HepG2 (cell line): ENCODE data around the gene CARS2. TPM values are rescaled to one million over a fixed set of nuclear protein-coding genes. Genes with fewer than 3 reads are reported as not detected.

ENCODE experiments used
- ATAC-seq: fragments of 200-7000 bp; cut with Tn5 transposase; 3 replicates; pipeline ENCODE4 v1.9.1; 2020; ENCODE audit warnings: mild to moderate bottlenecking, moderate library complexity
- BruUV-seq: library from RNA; stranded (reverse); fragments of 400-500 nt; replicated peaks from 2 replicates; lab custom pipeline; 2021; lab: Mats Ljungman, UMichigan
- CTCF ChIA-PET: fragments of 300-600 bp; formaldehyde crosslinking; extraction: SDS; loops from one replicate; lab custom pipeline; 2021; ENCODE audit warnings: low total read pairs, inconsistent platforms, low intra/inter-chr PET ratio; lab: Yijun Ruan, JAX
- POLR2A ChIA-PET: fragments of 350-600 bp; sonication (Branson Sonifier 250); formaldehyde crosslinking; loops from one replicate; lab custom pipeline; 2020; ENCODE audit warnings: antibody characterized with exemption, inconsistent platforms; lab: Yijun Ruan, JAX
- DNase-seq: peaks from one replicate; pipeline ENCODE4 v3.0.0-alpha.2; 2015; ENCODE audit warnings: low spot score
- FAIRE-seq: peaks from 3 replicates; lab custom pipeline; 2011; peaks lifted over from hg19 to GRCh38; lab: Jason Lieb, UNC
- H2AFZ ChIP-seq: one replicate; pipeline ENCODE4 v1.6.1; 2011; ENCODE audit warnings: low read length, inconsistent platforms
- H3K27ac ChIP-seq: fragments of 300-600 bp; 3 replicates; pipeline ENCODE4 v1.8.0; 2011; ENCODE audit warnings: mixed run types, mild to moderate bottlenecking, mixed read lengths, low read length, inconsistent platforms; ENCODE audit not compliant: insufficient read depth; ENCODE audit errors: extremely low read length
- H3K27me3 ChIP-seq, 2 experiments: fragments of 200-600 bp in 1 of 2; 2 replicates in 1 of 2; 3 replicates in 1 of 2; pipeline versions ENCODE4 v1.6.0 to v1.8.0; 2011; ENCODE audit warnings: low read length in 2 of 2, mild to moderate bottlenecking in 2 of 2, moderate library complexity in 2 of 2, inconsistent platforms in 1 of 2; ENCODE audit not compliant: insufficient read depth in 2 of 2, control insufficient read depth in 1 of 2
- H3K36me3 ChIP-seq, 2 experiments: fragments of 200-600 bp in 1 of 2; replicated peaks in 1 of 2; 2 replicates in 1 of 2; 3 replicates in 1 of 2; pipeline versions ENCODE4 v1.5.1 to v1.8.0; 2011; ENCODE audit warnings: low read length in 2 of 2, inconsistent platforms in 1 of 2; ENCODE audit not compliant: insufficient read depth in 2 of 2, control insufficient read depth in 1 of 2
- H3K4me1 ChIP-seq: 2 replicates; pipeline ENCODE4 v1.5.1; 2012; ENCODE audit warnings: low read length, inconsistent platforms; ENCODE audit not compliant: insufficient read depth
- H3K4me2 ChIP-seq: 2 replicates; pipeline ENCODE4 v1.6.0; 2011; ENCODE audit warnings: low read depth, low read length, inconsistent platforms
- H3K4me3 ChIP-seq, 3 experiments: fragments of 200-600 bp in 1 of 3; sonication (generic), shearing (Covaris generic) in 1 of 3; replicated peaks in 1 of 3; 2 replicates each; pipeline ENCODE4 v1.5.1; 2011 to 2016; ENCODE audit warnings: low read length in 3 of 3, inconsistent platforms in 2 of 3, low read depth in 2 of 3, mild to moderate bottlenecking in 2 of 3, control low read depth in 1 of 3, mixed read lengths in 1 of 3; ENCODE audit not compliant: insufficient read depth in 1 of 3
- H3K79me2 ChIP-seq: one replicate; pipeline ENCODE4 v1.6.1; 2011; ENCODE audit warnings: low read length, inconsistent platforms; ENCODE audit not compliant: insufficient read depth
- H3K9ac ChIP-seq: 2 replicates; pipeline ENCODE4 v1.6.0; 2011; ENCODE audit warnings: mild to moderate bottlenecking, low read depth, low read length, inconsistent platforms; ENCODE audit not compliant: insufficient read depth
- H3K9me3 ChIP-seq: 2 replicates; pipeline ENCODE4 v1.5.1; 2012; ENCODE audit warnings: mild to moderate bottlenecking, low read length
- H4K20me1 ChIP-seq: 2 replicates; pipeline ENCODE4 v1.6.0; 2011; ENCODE audit warnings: inconsistent platforms, mild to moderate bottlenecking, low read length, moderate library complexity; ENCODE audit not compliant: insufficient read depth
- AGO2 ChIP-seq: fragments of 200-400 bp; formaldehyde crosslinking; optimal IDR thresholded peaks from 2 replicates; pipeline ENCODE3; 2017; ENCODE audit warnings: mild to moderate bottlenecking, low read depth, low read length, moderate library complexity
- CTCF ChIP-seq: sonication (generic); formaldehyde crosslinking; IDR thresholded peaks from 2 replicates; pipeline ENCODE4 v1.5.0; 2020; ENCODE audit warnings: mild to moderate bottlenecking, missing genetic modification reagents, moderate library complexity
- POLR2G ChIP-seq: fragments of 200-400 bp; formaldehyde crosslinking; IDR thresholded peaks from 2 replicates; pipeline ENCODE4 v1.6.1; 2018; ENCODE audit warnings: mild to moderate bottlenecking, low read depth, low read length, moderate library complexity
- RAD51 ChIP-seq: fragments of 450-650 bp; IDR thresholded peaks from 2 replicates; pipeline ENCODE4 v1.6.1; 2016; ENCODE audit warnings: borderline replicate concordance
- STAG1 ChIP-seq: sonication (generic); formaldehyde crosslinking; IDR thresholded peaks from 2 replicates; pipeline ENCODE4 v1.4.0; 2020; ENCODE audit warnings: missing genetic modification reagents
- ZBTB37 ChIP-seq: sonication (generic); formaldehyde crosslinking; IDR thresholded peaks from 2 replicates; pipeline ENCODE4 v1.4.0; 2020; ENCODE audit warnings: mild to moderate bottlenecking, missing genetic modification reagents
- ZBTB38 ChIP-seq: sonication (generic); formaldehyde crosslinking; IDR thresholded peaks from 2 replicates; pipeline ENCODE4 v1.5.1; 2020; ENCODE audit warnings: mild to moderate bottlenecking, missing genetic modification reagents
- WGBS: methylation state at CpG from one replicate; pipeline ENCODE4 v1.1.6; 2017; ENCODE audit warnings: low lambda C conversion rate; 5-methylcytosine and 5-hydroxymethylcytosine counted together
- in situ Hi-C: cut with HindIII; loops from 2 replicates; pipeline ENCODE4 v1.10.0; 2017; ENCODE audit warnings: low pct_unique_long_range_greater_than_20kb; ENCODE audit not compliant: extremely low pct_ligation_motif_present
- intact Hi-C: fragments of 100-400 bp; cut with micrococcal nuclease; formaldehyde crosslinking; loops from one replicate; pipeline ENCODE4 v1.10.0; 2022; ENCODE audit not compliant: unreplicated experiment
- polyA plus RNA-seq, 8 experiments: library from polyadenylated mRNA; depleted of rRNA in 3 of 8; stranded (reverse) in 7 of 8; unstranded in 1 of 8; fragments of >200 nt; fragmentation: Illumina TruSeq in 4 of 8; extraction: Trizol in 4 of 8; gene quantifications; 2 replicates each; pipeline versions ENCODE4 v1.2.1 to v1.2.3, GENCODE V29; 2011 to 2016; ENCODE audit warnings: low read depth in 4 of 8, missing spikeins in 1 of 8, mixed read lengths in 1 of 8; ENCODE audit not compliant: insufficient read depth in 1 of 8
- total RNA-seq, 5 experiments: library from RNA; depleted of rRNA; stranded (reverse); fragments of >200 nt; fragmentation: Illumina TruSeq; extraction: Trizol; gene quantifications; 2 replicates each; pipeline ENCODE4 v1.2.3, GENCODE V29; 2016; ENCODE audit warnings: low read depth in 1 of 5
- TF ChIP-seq, protein P1 (sequence below): sonication (generic); formaldehyde crosslinking; IDR thresholded peaks from 2 replicates; pipeline ENCODE4 v1.8.1; 2023; ENCODE audit warnings: missing genetic modification reagents, mild to moderate bottlenecking, borderline replicate concordance
- TF ChIP-seq, protein P2 (sequence below): sonication (generic); formaldehyde crosslinking; IDR thresholded peaks from 2 replicates; pipeline ENCODE4 v1.4.0; 2020; ENCODE audit warnings: missing genetic modification reagents

Gene CARS2
- total and polyA plus RNA-seq, 2 of the 13 experiments (the other 11 are each of a cell fraction or from before 2014, with no cell fraction given), result 41.1 to 59.3 TPM

DNA sequence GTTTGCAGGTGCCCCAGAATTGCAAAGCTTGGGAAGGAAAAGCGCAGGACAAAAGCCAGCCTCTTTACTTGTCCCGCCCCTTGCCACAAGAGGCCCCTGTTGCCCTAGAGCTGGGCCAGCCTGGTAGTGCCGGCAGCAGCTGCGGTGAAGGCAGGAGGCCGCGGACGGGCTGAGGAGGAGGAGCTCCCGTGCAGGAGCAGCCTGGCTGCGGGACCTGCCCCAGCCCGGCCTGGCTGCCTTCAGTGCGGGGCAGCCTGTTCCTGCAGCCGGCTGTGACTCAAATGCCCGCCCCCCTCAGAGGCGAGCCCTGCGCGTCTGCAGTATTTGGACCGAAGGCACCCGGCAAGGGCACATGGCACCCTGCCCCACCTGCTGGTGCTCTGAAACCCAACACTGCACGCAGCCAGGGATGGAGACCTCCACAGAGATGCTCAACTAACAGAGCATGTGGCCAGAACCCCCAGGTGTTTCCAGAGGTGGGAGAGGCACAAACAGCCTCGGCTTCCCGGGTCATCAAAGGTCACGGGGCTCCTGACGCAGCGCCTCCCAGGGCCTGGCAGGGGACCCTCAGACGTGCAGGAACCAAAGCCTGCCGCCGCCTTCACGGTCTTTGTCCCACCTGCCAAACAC is 60.9 kb downstream of the CARS2 start:
- H2AFZ ChIP-seq, result no peak overlapping the region
- H3K4me3 ChIP-seq, result no peak overlapping the region
- no peaks in the 10 kb centered on the region for H3K9me3 ChIP-seq
- peak; percentile 22 for ATAC-seq
- no peaks in the 10 kb centered on the region for H3K27me3 ChIP-seq
- ChIA-PET CTCF (no interaction called here), POLR2A (interaction anchor here (1.1 kb wide), 1 partner anchor 70 kb away, joined by 3 read pairs; no protein-coding TSS in a partner anchor)
- in situ Hi-C loops, result no loop called here
- DNase-seq, result no peak
- no peak overlapping the region for H3K27ac ChIP-seq
- no peak for FAIRE-seq
- 88% methylated on average over 12 of the region's 28 CpGs for WGBS
- no peak overlapping the region for H3K9ac ChIP-seq
- no TSS peak for BruUV-seq
- H3K4me1 ChIP-seq, result no peaks in the 10 kb centered on the region
- no peak overlapping the region for H3K4me2 ChIP-seq
- H3K79me2 ChIP-seq, result no peaks in the 10 kb centered on the region
- H4K20me1 ChIP-seq, result peaks cover 4% of the 10 kb centered on the region
- peak; percentile 32; the same call in 1 of the 2 replicates for TF ChIP-seq ZBTB38 (CRISPR knock-in tag)
- 0 out of 2 replicates have a peak, but pooled peaks have one; percentile 25 for TF ChIP-seq POLR2G
- TF ChIP-seq CTCF (CRISPR knock-in tag), result peak; percentile 37; the same call in 1 of the 2 replicates
- no peak for TF ChIP-seq RAD51
- peak; percentile 27; the same call in 1 of the 2 replicates for TF ChIP-seq STAG1
- TF ChIP-seq, protein P1, sequence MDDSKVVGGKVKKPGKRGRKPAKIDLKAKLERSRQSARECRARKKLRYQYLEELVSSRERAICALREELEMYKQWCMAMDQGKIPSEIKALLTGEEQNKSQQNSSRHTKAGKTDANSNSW (CRISPR knock-in tag), result no peak
- TF ChIP-seq, protein P2, sequence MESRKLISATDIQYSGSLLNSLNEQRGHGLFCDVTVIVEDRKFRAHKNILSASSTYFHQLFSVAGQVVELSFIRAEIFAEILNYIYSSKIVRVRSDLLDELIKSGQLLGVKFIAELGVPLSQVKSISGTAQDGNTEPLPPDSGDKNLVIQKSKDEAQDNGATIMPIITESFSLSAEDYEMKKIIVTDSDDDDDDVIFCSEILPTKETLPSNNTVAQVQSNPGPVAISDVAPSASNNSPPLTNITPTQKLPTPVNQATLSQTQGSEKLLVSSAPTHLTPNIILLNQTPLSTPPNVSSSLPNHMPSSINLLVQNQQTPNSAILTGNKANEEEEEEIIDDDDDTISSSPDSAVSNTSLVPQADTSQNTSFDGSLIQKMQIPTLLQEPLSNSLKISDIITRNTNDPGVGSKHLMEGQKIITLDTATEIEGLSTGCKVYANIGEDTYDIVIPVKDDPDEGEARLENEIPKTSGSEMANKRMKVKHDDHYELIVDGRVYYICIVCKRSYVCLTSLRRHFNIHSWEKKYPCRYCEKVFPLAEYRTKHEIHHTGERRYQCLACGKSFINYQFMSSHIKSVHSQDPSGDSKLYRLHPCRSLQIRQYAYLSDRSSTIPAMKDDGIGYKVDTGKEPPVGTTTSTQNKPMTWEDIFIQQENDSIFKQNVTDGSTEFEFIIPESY (CRISPR knock-in tag), result peak; percentile 38; the same call in 1 of the 2 replicates
- TF ChIP-seq AGO2, result peak; percentile 88
- 0 out of 2 replicates have a peak, but pooled peaks have one; percentile 37 for TF ChIP-seq ZBTB37
- peaks cover 14 to 41% of the 10 kb centered on the region in 2 experiments; a peak in 4 of 5 replicates for H3K36me3 ChIP-seq
- intact Hi-C loops, result no loop called here
